ENCODE results near the gene IFIT1.

- TF ChIP-seq CTCF (optimal IDR thresholded peaks at IDR 0.05 in 1 of 3, IDR thresholded peaks at IDR 0.05 in 1 of 3, conservative IDR thresholded peaks at IDR 0.05 in 1 of 3; ENCODE audit: extremely low read depth in 1 of 3, insufficient read depth in 2 of 3, low read length in 3 of 3) (no peak), EZH2 (IDR thresholded peaks at IDR 0.05; ENCODE audit: low read length) (no peak)
Measured at GRCh38 chr10:89427629-89428028, 35.2 kb downstream of the IFIT1 start.
